Heart left ventricle (tissue), 16 donors: Measurements from ENCODE around the gene ISOC2. TPM values are rescaled to one million over a fixed set of nuclear protein-coding genes. Genes with fewer than 3 reads are reported as not detected.
A peak's percentile ranks its signal among the peaks of the same experiment; 100 is the strongest.

Experiments
- ATAC-seq, 4 donors: fragments of 200-7000 bp; cut with Tn5 transposase; one replicate each; pipeline ENCODE4 v1.9.1; 2020 to 2022; ENCODE audit warnings: moderate library complexity in 4 of 4, mild to moderate bottlenecking in 3 of 4, moderate number of reproducible peaks in 1 of 4
- DNase-seq, 5 donors: peaks; one replicate each; pipeline ENCODE4 v3.0.0-alpha.2; 2020
- H3K27ac ChIP-seq, 12 donors: fragments of 200-600 bp; sonication (generic) in 4 of 12; one replicate each; pipeline versions ENCODE4 v1.5.0 to v1.8.0; 2016 to 2022; ENCODE audit warnings: mild to moderate bottlenecking in 2 of 12
- H3K27me3 ChIP-seq, 9 donors: fragments of 200-600 bp; sonication (generic) in 2 of 9; one replicate each; pipeline versions ENCODE4 v1.5.1 to v1.8.0; 2016 to 2022; ENCODE audit warnings: mild to moderate bottlenecking in 3 of 9
- H3K36me3 ChIP-seq, 9 donors: fragments of 200-600 bp; sonication (generic) in 2 of 9; one replicate each; pipeline versions ENCODE4 v1.5.0 to v1.8.0; 2018 to 2022; ENCODE audit warnings: mild to moderate bottlenecking in 2 of 9
- H3K4me1 ChIP-seq, 12 donors: fragments of 200-600 bp; sonication (generic) in 4 of 12; one replicate each; pipeline versions ENCODE4 v1.5.0 to v1.8.0; 2016 to 2022; ENCODE audit warnings: mild to moderate bottlenecking in 3 of 12
- H3K4me3 ChIP-seq, 12 donors: fragments of 200-600 bp; sonication (generic) in 4 of 12; one replicate each; pipeline versions ENCODE4 v1.5.0 to v1.8.0; 2017 to 2022; ENCODE audit warnings: mild to moderate bottlenecking in 9 of 12, moderate library complexity in 4 of 12
- H3K9me3 ChIP-seq, 12 donors: fragments of 200-600 bp; sonication (generic) in 4 of 12; one replicate each; pipeline versions ENCODE4 v1.5.0 to v1.8.0; 2016 to 2022; ENCODE audit warnings: mild to moderate bottlenecking in 1 of 12
- POLR2A ChIP-seq, 2 donors: fragments of 450-650 bp; IDR thresholded peaks; one replicate each; pipeline ENCODE4 v1.6.1; 2017; ENCODE audit warnings: antibody characterized with exemption in 2 of 2, mild to moderate bottlenecking in 2 of 2, moderate library complexity in 2 of 2
- WGBS, 4 donors: extraction: QIAGEN DNeasy Blood & Tissue Kit in 2 of 4; methylation state at CpG; one replicate each; pipeline versions ENCODE4 v1.1.5 to v1.1.7; 2013 to 2018; 5-methylcytosine and 5-hydroxymethylcytosine counted together
- intact Hi-C, 10 donors: fragments of 100-400 bp; cut with DNase I; formaldehyde crosslinking; loops; one replicate each; pipeline versions ENCODE4 v1.11.1 to v1.14.2; 2022
- polyA plus RNA-seq, 2 donors: library from polyadenylated mRNA; stranded (reverse); fragments of 200-250 nt; gene quantifications; one replicate each; pipeline ENCODE4 v1.2.3, GENCODE V29; 2013
- total RNA-seq, 9 donors: library from RNA; depleted of rRNA in 2 of 9; stranded (reverse); fragments of >200 nt in 2 of 9; fragmentation: NEBNext Ultra II Directional in 3 of 9; extraction: Animal tissue kit (Norgen Biotek cat#: 25700) in 3 of 9; gene quantifications; one replicate each; pipeline versions ENCODE4 v1.1.0 to v1.2.4, GENCODE V29; 2016 to 2023
- TF ChIP-seq, protein P1 (sequence below), 12 donors: fragments of 200-600 bp; sonication (generic) in 4 of 12; IDR thresholded peaks; one replicate each; pipeline versions ENCODE4 v1.5.0 to v1.8.0; 2018 to 2022; ENCODE audit warnings: antibody characterized with exemption in 12 of 12, mild to moderate bottlenecking in 5 of 12
- donor health status: ischemic (EF 13 %, LVEDD 7.1; RV severe dilation, severe dysfunction).
- donor health status: healthy with polysubstance abuse.
- donor health status: DM: no; HTN: yes; CAD: no.
- donor health status: DM: no; HTN: no; CAD: no.
- donor health status: ischemic (EF 25% LVEDD 6.9; RV normal size, moderate dysfunction).
- donor health status: ischemic (EF 25% LVEDD 5.7; RV mildly dilated, moderate dysfunction).
- donor health status: healthy.
- donor health status: DM: yes; HTN: yes; CAD: no.
- donor health status: ischemic (EF 35%, LVEDD 5.7; RV mildly dilated, moderate dysfunction).
- donor health status: nonischemic (EF 11% LVEDD 7.7; RV severe dilation, severe dysfunction).
- donor health status: DM: yes; HTN: yes; CAD: no.
- donor health status: PGD.
- donor health status: ischemic (EF 29% LVEDD 5.4; RV normal size, mild dysfunction).
- donor health status: nonischemic (EF 23%, LVEDD 6.1; RV moderate dilation, normal function).

The ISOC2 gene
- total and polyA plus RNA-seq, 11 donors, result 36.9 to 102 (median 51.1) TPM

DNA sequence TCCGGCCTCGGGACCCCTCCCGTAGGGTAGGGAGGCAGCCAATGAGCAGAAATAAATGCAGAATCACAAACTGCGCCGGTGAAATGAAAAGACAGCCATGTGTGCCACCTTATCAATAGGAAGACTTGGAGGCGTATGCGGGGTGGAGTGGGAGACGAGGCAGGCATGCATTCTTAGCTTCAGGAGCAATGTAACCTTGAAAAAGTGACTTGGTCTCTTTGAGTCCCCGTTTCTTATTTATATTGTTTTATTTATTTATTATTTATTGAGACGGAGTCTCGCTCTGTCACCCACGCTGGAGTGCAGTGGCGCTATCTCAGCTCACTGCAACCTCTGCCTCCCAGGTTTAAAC is 42.8 kb upstream of the ISOC2 start:
- ATAC-seq, result no peak
- H3K4me1 ChIP-seq, result peaks cover 0 to 12% (median 5%) of the 10 kb centered on the region in 12 donors
- DNase-seq, result no peak
- TF ChIP-seq, protein P1, sequence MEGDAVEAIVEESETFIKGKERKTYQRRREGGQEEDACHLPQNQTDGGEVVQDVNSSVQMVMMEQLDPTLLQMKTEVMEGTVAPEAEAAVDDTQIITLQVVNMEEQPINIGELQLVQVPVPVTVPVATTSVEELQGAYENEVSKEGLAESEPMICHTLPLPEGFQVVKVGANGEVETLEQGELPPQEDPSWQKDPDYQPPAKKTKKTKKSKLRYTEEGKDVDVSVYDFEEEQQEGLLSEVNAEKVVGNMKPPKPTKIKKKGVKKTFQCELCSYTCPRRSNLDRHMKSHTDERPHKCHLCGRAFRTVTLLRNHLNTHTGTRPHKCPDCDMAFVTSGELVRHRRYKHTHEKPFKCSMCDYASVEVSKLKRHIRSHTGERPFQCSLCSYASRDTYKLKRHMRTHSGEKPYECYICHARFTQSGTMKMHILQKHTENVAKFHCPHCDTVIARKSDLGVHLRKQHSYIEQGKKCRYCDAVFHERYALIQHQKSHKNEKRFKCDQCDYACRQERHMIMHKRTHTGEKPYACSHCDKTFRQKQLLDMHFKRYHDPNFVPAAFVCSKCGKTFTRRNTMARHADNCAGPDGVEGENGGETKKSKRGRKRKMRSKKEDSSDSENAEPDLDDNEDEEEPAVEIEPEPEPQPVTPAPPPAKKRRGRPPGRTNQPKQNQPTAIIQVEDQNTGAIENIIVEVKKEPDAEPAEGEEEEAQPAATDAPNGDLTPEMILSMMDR (IDR thresholded peaks at IDR 0.05), result peak in 1 of 12 donors; percentile 49
- TF ChIP-seq POLR2A (IDR thresholded peaks at IDR 0.05), result no peak
- H3K27me3 ChIP-seq, result no peaks in the 10 kb centered on the region
- peak overlapping the region in 10 of 12 donors; percentile 42 to 64 (median 54) for H3K4me3 ChIP-seq
- no peaks in the 10 kb centered on the region for H3K9me3 ChIP-seq
- WGBS, 4 donors, result 30 to 36% (median 33%) methylated on average over 13 of the region's 13 CpGs
- peaks cover 0 to 29% (median 16%) of the 10 kb centered on the region in 9 donors for H3K36me3 ChIP-seq
- peak overlapping the region in 7 of 12 donors; percentile 62 to 83 (median 76) for H3K27ac ChIP-seq
- intact Hi-C loops, result loop anchor here (1.0 to 10.0 kb wide), 10 partner anchors 36 to 622 kb away; no protein-coding TSS in a partner anchor

DNA sequence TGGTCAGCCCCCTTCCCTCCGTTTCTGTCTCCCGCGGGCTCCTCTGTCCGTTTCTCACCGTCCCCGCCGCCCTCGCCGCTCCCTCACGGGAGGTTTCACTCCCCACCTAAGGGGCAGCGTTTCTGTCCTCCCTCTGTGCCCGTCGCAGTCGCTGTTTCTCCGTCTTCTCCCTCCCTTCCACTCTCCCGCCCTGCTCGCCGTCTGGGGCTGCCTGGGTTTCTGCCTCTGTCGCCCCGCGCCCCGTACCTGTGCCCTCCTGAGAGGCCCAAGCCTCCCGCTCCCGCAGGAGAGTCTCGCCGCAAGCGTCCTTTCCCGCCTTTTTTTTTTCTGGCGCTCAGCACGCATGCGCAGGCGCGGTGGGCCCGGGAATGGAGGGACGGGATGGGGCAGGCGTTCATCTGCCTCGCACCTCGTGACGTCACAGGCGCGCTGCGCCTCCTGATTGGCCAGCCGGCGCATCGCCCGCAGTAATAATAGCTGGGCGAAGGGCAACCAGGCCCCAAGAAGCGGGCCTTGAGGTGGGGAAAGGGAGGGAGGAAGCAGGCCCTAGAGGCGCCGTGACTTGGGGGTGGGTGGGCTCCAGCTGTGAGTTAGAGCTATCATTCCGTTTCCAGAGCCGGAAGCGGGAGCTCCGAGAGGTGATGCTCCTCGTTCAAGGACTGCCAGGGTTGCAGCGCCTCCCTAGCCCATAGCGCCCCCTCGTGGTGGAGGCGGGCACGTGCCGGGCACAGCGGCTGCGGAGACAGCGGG is 42.2 kb upstream of the ISOC2 start:
- Histone ChIP-seq H3K27ac (peak overlapping the region in 11 of 12 donors; percentile 47 to 83 (median 70)), H3K9me3 (no peaks in the 10 kb centered on the region), H3K4me1 (peaks cover 0 to 12% (median 5%) of the 10 kb centered on the region in 12 donors), H3K36me3 (peaks cover 0 to 34% (median 16%) of the 10 kb centered on the region in 9 donors), H3K4me3 (peak overlapping the region in 11 of 12 donors; percentile 30 to 64 (median 53)), H3K27me3 (no peaks in the 10 kb centered on the region)
- peak; percentile 93 to 98 (median 95) for DNase-seq
- WGBS, 4 donors, result 11 to 17% (median 13%) methylated on average over 51 to 64 of the region's 64 CpGs
- TF ChIP-seq POLR2A (IDR thresholded peaks at IDR 0.05), result no peak
- TF ChIP-seq, protein P1 (IDR thresholded peaks at IDR 0.05), result peak; percentile 98 to 100 (median 99)
- ATAC-seq, result peak; percentile 95 to 99 (median 98)
- intact Hi-C loops, result loop anchor here (1.0 to 10.0 kb wide), 11 partner anchors 27 to 621 kb away; partner anchors contain the start of gene ZNF628 (in 1 of the 10)

DNA sequence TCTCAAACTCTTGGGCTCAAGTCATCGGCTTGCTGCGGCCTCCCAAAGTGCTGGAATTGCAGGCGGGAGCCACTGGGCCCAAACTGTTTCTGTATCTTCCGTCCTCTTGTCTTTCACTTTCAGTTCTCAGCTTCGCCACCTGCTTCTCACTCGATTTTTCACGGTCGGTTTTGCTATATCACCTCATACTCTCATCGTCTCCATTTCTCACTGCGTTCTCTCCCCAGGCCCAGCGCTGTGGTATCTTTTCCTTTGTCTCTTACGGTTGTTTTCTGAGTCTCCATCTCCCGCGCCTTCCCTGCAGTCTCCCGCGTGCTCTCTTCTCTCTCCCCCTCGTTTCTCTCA is 41.7 kb upstream of the ISOC2 start:
- H3K9me3 ChIP-seq, result no peaks in the 10 kb centered on the region
- TF ChIP-seq, protein P1 (IDR thresholded peaks at IDR 0.05), result no peak
- no peak for TF ChIP-seq POLR2A (IDR thresholded peaks at IDR 0.05)
- no peaks in the 10 kb centered on the region for H3K27me3 ChIP-seq
- peaks cover 0 to 12% (median 5%) of the 10 kb centered on the region in 12 donors for H3K4me1 ChIP-seq
- no peak overlapping the region for H3K27ac ChIP-seq
- DNase-seq (no peak), ATAC-seq (no peak)
- intact Hi-C loops, result loop anchor here in 7 of 10 donors (2.0 to 10.0 kb wide), 7 partner anchors 26 to 621 kb away; partner anchors contain the start of gene ZNF628 (in 1 of the 7)
- 80 to 91% (median 85%) methylated on average over 17 of the region's 17 CpGs for WGBS, 4 donors
- peaks cover 0 to 39% (median 16%) of the 10 kb centered on the region in 9 donors for H3K36me3 ChIP-seq
- H3K4me3 ChIP-seq, result peak overlapping the region in 2 of 12 donors; percentile 55 to 60
